GM12892 (cell line): Measurements from ENCODE around the gene ORC5.

Source experiments
- POLR2A ChIP-seq: IDR thresholded peaks from 2 replicates; pipeline ENCODE4 v1.6.1; 2011; ENCODE audit warnings: low read depth, low read length, control low read depth
- POLR2AphosphoS5 ChIP-seq: IDR thresholded peaks from 2 replicates; pipeline ENCODE4 v1.6.1; 2011; ENCODE audit warnings: low read depth, low read length, control low read depth
- TAF1 ChIP-seq: IDR thresholded peaks from 2 replicates; pipeline ENCODE4 v1.6.1; 2011; ENCODE audit warnings: low read depth, mild to moderate bottlenecking, control low read depth, low read length, borderline replicate concordance

DNA sequence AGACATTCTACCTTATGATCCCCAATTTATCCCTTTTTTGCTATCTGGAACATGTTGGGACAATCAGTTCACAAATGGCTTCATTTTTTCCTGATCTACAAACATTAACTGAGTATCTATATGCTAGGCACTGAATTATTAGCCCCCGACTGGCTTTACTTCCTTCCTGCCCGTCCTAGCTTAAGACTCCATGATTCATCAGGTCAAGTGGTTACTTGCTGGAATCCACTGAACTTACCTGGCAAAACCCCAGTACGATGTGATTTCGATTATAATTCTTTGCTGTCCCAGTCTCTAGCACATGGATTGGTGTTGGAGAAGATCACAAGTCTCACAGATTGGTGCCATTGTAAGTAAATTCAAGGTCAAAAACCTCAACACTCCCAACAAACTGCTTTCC, 77.1 kb downstream of the ORC5 start:
- TF ChIP-seq POLR2A: no peak
- TF ChIP-seq POLR2AphosphoS5: no peak
- TF ChIP-seq TAF1: no peak
